ENCODE data around the gene TSPAN9.

The TSPAN9 gene

GRCh38 chr12:3128498-3129293 lies 51.5 kb downstream of the TSPAN9 start:
- DNase-seq = no peak

DNA sequence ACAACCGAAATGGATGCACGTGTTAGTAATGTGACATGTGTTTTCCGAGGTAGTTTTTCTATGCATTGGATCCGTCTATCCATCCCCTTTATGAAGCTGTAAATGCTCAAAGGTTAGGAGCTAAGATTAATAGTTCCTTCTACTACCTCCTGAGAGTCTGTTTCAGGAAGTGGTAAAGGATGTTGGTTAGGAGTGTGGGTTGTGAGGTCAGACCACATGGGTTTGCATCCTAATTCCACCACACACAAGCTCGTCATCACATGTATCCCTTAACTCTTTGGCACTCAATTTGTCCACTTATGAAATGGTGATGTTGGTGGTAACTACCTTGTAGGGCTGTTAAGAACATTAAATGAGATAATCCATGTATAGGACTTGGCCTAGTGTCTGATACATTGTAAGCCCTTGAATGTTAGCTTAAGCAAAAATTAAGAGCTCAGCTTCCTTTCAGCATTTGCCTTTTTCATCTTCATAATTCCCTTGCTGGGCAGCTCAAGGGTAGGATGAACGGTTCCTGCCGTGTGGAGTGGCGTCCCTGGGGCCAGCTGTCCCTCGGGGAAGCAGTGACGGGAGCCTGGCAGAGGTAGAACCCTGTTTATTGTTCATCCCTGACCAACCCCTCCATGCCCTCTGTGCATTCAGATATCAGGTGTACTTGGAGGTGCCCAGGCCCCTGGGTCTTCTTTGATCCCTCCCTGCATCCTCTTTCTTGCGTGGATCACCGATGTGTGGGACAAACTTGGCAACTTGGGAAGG lies 52.3 kb downstream of the TSPAN9 start:
- DNase-seq = no peak

DNA sequence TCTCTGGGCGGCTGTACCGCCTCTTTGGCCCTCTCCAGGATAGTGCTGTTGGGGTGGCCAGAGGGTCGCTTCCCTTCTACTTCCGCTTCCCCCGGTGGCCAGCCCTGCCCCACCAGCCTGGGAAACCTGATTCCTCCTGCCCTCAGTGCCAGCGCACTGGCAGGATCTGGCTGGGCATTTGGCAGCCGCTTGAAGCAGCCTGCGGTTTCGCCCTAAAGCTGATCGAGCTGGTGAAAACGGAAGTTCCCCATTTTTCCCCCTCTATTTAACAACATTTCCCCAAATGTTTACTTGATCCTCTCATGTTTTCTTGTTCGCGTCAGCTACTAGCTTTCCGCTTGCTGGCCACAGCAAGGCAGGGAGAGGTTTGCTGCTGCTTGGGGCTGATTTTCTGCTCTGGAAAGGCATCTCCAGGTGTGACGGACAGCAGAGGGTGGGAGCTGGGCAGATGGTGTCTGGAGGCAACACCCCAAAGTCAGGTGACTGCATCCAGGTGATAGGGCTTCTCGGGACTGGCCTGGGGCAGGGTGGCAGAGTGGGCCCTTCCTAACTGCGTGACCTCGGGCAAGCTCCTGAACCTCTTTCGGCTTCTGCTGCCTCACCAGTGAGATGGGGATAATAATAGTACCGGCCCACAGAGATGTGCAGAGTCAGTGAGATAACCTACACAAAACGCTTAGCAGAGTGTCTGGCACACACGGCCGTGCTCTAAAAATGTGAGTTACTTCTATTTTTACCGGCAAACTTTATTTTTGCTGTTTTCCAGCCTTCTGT lies 53.1 kb downstream of the TSPAN9 start:
- no peak for DNase-seq

DNA sequence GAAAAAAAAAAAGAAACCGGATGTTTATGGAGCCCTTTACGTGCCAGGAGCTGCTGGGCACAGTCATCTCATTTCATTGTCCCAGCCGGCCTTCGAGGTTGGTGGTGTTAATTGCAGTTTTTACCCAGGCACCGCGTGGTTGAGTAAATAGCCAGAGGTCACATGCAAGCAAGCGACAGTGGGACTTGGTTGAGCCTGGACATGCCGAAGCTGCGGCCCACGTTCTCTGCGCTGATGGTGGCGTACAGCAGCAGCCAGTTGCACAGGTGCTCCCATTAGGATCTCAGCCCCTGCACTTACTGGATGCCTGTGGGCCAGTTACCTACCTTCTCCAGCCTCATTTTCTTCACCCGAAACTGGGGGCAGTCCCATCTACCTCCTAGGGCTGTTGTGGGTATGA lies 54.0 kb downstream of the TSPAN9 start:
- peak in 2 of 3 experiments; percentile 58 to 78 for DNase-seq

DNA sequence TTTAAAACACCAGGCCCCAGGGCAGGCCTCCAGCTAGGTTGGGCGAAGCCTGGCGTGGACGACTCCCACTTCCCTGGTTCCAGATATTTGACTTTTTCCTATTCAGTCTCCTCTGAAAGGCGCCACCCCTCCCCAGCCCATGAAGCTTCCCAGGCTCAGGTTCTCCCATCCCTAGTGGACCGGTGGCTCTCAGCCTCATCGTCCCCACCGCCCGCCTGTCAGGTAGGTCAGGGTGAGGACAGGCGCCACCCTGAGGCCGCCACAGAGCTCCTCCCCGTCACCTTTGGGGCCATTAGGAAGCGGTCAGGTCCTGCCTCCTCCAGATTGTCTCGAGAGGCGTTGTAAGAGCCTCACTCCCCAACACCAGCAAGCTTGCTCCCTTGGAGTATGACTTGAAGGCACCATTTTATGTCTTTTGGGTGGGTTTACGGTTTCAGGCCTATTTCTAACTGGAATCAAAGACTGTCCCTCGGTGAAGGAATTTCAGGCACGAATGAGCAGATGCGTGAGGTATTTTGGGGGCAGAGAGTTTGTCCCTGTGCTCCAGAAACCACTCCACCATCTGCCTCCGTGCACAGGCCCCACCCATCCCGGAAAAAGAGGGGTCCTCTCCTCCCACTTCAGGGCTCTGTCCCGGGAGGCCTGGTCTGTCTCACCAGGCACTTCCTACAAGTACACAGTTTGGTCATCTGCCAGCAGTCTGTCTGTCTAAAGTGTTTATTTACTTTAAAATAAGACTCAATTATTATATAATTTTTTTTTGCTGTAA lies 55.6 kb downstream of the TSPAN9 start:
- no peak for DNase-seq

DNA sequence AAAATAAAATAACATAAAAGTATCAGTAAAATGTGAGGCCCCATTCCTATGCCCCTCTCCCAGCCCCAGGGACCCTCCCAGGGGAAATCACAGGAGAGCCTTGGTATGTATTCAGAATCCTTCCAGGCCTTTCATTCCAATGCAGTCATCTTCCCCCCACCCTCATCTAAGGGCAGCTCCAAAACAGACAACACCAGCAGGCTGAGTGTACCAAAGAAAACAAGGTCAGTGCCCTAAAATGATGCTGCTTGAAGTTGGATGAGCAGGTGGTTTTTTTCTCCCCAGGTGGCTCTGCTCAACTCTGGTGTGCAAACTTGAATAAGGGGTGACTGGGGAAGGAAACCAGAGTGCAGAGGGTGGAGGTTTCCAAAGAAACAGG lies 56.2 kb downstream of the TSPAN9 start:
- DNase-seq = no peak

DNA sequence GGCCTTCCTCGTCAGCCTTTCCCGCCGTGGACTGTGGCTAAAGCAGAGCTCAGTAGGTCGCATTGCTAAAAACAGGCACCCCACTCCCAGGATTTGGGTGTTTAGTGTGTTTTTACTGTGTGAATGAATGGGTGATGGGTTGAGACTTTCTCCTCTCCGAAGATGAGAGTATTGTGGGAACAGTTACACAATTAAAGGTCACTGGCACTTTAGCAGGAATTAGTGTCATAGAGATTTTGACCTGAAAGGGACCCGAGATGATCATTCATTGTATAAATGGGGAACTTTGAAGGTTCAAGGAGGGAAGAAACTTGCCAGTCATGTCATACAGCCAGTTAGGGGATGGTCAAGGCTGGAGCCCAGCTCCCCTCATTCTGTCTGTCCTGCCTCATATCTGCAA lies 56.9 kb downstream of the TSPAN9 start:
- no peak for DNase-seq

GRCh38 chr12:3134526-3135135 lies 57.5 kb downstream of the TSPAN9 start:
- no peak for DNase-seq

DNA sequence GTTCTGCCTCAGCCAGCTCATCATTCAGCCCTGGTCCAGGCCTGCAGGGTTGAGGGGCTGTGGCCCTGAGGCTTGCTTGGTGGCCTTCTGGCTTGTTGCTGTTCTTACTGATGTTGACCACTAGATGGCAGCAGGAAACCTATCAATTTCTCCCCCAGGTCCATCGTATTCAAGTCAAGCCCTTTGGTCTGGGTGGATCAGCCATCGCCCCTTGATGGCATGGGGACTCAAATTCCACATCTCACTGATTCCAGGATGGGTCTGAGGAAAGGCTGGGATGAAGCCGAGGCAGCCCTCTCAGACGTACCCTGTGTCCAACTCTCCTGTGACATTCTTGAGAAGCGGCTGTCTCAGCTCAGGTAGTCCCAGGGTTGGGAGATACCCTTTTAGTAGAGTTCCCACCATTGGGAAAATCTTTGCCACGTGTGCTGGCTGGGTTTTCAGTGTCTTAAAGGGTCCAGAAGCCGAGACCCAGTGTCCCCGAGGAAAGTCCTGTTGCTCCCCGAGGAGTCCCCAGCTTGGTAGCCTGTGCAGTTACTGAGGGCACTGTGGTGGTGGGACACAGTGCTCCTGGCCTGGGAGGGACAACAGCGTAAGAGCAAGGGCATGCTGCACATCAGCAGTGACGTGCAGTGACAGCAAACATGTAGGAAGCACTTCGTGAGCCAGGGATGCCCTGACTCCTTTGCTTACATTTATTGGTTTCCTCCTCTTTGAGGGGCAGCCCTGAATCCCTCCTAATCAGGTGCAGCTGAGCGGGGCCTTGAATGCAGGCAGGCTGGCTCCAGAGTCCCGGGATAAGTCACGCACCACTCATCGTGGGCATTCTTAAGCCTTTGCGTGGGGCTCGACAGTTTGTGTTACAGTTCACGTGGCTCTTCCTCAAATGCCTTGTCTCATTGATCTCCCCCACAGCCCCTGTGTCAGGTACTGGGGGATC lies 58.6 kb downstream of the TSPAN9 start:
- DNase-seq = peak; percentile 57 to 91 (median 70)

GRCh38 chr12:3136641-3137267 lies 59.6 kb downstream of the TSPAN9 start:
- no peak for DNase-seq

- DNase-seq = peak in 2 of 3 experiments; percentile 35 to 58
These were observed 60.1 kb downstream of the TSPAN9 start for GRCh38 chr12:3137268-3137781.

- no peak for DNase-seq
These were observed 60.8 kb downstream of the TSPAN9 start for GRCh38 chr12:3137814-3138445.

DNA sequence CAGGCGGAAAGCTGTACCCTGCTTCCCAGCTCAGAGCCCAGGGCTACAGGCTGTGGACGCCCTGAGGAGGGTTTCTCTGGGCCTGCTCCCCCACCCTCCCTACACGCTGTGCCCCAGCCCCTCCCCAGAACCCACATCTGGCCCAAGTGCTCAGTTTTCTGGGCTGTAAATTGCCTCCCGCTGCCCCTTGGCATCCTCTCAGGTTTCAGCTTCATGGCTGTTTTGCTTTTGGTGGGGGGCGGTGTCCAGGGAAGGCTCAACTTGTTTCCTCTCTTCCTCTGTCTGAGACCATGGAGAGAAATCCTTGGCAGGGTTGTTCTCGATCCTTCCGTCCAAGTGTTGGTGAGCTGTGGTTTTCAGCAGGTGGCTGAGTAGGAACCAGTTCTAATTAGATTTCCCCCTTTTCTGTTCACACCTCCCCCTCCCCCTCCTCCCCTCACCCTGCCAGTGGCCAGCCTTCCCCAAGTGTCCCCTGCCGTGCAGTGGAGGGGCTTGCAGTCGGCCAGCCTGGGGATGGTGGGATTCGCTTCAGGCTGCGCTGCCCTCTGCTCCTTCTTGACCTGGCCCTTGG lies 61.8 kb downstream of the TSPAN9 start:
- peak in 2 of 3 experiments; percentile 36 to 56 for DNase-seq

DNA sequence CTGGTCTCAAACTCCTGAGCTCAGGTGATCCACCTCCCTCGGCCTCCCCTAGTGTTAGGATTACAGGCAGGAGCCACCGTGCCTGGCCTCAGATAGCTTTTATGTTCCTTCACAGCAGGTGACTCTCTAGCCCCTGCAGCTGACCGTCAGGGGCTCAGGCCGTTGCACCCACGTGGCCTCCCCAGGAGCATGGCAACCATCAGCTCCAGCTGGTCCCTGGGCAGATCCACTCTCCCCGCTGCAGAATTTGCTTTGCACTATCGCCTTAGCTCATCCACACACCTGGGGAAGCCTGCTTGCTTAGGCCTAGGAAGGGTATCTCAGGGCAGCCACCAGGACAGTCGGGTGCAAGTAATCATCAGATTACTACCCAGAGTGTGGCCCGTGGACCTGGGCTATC lies 62.6 kb downstream of the TSPAN9 start:
- peak in 1 of 3 experiments; percentile 24 for DNase-seq

GRCh38 chr12:3140284-3140683 lies 63.1 kb downstream of the TSPAN9 start:
- no peak for DNase-seq

- DNase-seq = no peak
These were observed 64.5 kb downstream of the TSPAN9 start for GRCh38 chr12:3141339-3142321.

DNA sequence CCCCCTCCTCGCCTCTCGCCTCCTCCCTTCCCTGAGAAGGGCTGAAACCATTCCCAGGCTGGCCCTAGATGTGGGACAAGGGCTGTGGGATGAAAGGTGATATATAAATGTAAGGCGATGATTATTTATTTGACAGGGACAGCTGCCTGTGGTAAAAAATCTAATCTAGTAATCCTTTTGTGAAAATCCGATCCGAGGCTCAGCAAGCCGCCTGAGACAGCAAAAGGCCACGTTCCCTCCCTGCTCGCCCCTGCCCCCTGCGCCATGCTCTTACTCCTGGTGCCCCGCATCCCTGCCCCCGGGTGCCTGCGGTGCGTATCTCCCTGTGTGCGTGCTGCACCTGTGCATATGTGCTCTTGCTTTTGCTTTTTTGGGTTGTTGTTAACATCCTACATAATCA lies 65.2 kb downstream of the TSPAN9 start:
- DNase-seq = peak in 2 of 3 experiments; percentile 34 to 67

DNA sequence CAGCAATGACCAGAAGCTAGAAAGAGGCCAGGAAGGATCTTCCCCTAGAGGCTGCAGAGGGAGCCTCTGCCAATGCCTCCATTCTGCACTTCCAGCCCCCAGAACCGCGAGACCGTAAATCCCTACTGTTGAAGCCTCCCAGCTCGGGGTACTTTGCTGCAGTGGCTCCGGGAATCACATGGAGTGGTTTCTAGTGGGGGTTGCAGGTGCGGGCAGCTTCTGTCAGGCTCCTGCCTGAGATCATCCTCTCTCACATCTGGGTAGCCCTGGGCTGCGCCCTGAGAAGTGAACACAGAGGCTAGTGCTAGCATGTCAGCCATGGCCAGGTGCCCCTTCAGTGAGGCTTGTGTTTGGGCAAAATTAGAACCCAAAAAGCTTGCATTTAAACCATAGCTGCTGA lies 67.3 kb downstream of the TSPAN9 start:
- DNase-seq = no peak
